Bronchial epithelial cell (primary cell): Measurements from ENCODE around the gene PEX3. TPM values are rescaled to one million over a fixed set of nuclear protein-coding genes. Genes with fewer than 3 reads are reported as not detected.

Experiments used
- DNase-seq: peaks from one replicate; pipeline ENCODE4 v3.0.0-alpha.2; 2010; ENCODE audit warnings: low read depth
- FAIRE-seq: peaks from 2 replicates; lab custom pipeline; 2011; peaks lifted over from hg19 to GRCh38; lab: Jason Lieb, UNC
- H3K27me3 ChIP-seq: 2 replicates; pipeline ENCODE4 v1.5.1; 2011; ENCODE audit warnings: low read length; ENCODE audit not compliant: control insufficient read depth, insufficient read depth
- H3K36me3 ChIP-seq: 2 replicates; pipeline ENCODE4 v1.5.1; 2011; ENCODE audit warnings: low read length; ENCODE audit not compliant: control insufficient read depth, insufficient read depth
- H3K4me3 ChIP-seq: 2 replicates; pipeline ENCODE4 v1.5.1; 2011; ENCODE audit warnings: mild to moderate bottlenecking, low read depth, low read length, control low read depth
- total RNA-seq: library from RNA; depleted of rRNA; stranded (reverse); fragments of >200 nt; gene quantifications from 2 replicates; pipeline ENCODE4 v1.2.1, GENCODE V29; 2014
- TF ChIP-seq, protein P1 (sequence below): IDR thresholded peaks from 2 replicates; pipeline ENCODE4 v1.5.1; 2011; ENCODE audit warnings: mild to moderate bottlenecking, moderate library complexity, low read length, control low read depth, inconsistent platforms; ENCODE audit not compliant: insufficient read depth, severe bottlenecking

The PEX3 gene
- total RNA-seq, 1 donor from 2014 or later, result 11.1 TPM

DNA sequence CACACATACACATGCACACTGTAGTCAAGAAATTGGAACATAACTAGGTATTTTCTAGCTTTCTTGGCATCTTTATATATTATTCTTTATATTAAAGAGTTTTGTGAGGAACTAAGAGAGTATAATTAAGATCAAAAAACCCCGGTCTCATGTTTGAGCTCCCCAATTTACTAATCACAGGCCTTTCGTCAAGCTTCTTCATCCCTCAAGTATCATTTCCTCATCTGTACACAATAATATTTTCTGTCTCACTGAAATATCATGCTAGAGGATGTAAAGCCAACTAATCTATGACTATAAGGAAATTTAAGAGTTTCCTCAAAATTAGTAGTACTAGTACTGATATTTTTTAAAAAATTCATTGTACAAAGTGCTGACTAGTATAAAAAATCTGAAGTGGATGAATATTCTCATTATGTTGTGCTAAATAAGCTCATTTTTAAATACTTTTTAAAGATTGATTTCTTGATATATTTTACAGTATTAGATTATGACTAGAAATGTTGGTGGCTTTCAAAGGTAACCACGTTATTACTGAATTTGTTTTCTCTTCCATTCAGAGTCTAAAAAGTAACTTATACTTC lies 28.0 kb downstream of the PEX3 start:
- Histone ChIP-seq H3K4me3 (no peak overlapping the region), H3K27me3 (no peaks in the 10 kb centered on the region), H3K36me3 (no peaks in the 10 kb centered on the region)
- TF ChIP-seq, protein P1, sequence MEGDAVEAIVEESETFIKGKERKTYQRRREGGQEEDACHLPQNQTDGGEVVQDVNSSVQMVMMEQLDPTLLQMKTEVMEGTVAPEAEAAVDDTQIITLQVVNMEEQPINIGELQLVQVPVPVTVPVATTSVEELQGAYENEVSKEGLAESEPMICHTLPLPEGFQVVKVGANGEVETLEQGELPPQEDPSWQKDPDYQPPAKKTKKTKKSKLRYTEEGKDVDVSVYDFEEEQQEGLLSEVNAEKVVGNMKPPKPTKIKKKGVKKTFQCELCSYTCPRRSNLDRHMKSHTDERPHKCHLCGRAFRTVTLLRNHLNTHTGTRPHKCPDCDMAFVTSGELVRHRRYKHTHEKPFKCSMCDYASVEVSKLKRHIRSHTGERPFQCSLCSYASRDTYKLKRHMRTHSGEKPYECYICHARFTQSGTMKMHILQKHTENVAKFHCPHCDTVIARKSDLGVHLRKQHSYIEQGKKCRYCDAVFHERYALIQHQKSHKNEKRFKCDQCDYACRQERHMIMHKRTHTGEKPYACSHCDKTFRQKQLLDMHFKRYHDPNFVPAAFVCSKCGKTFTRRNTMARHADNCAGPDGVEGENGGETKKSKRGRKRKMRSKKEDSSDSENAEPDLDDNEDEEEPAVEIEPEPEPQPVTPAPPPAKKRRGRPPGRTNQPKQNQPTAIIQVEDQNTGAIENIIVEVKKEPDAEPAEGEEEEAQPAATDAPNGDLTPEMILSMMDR, result no peak
- DNase-seq, result no peak
- no peak for FAIRE-seq

DNA sequence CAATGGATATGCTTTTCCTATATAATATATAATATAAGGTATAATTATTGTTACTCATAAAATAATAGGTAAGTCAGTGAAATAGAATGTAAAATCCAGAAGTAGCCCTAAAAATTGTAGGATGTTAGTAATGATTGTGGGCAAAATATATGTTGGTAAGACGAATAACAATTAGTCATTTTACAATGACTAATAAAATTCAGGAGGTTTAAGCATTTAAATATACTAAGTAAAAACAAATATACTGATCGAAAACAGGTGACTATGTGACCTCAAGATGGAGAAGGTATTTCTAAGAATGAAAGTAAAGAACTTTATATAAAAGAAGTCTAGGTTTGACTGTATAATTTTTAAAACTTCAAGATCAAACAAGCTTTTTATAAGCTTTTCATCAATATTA lies 32.0 kb downstream of the PEX3 start:
- no peak overlapping the region for H3K4me3 ChIP-seq
- TF ChIP-seq, protein P1, result no peak
- DNase-seq (no peak), FAIRE-seq (no peak)
- H3K36me3 ChIP-seq, result no peaks in the 10 kb centered on the region
- no peaks in the 10 kb centered on the region for H3K27me3 ChIP-seq

DNA sequence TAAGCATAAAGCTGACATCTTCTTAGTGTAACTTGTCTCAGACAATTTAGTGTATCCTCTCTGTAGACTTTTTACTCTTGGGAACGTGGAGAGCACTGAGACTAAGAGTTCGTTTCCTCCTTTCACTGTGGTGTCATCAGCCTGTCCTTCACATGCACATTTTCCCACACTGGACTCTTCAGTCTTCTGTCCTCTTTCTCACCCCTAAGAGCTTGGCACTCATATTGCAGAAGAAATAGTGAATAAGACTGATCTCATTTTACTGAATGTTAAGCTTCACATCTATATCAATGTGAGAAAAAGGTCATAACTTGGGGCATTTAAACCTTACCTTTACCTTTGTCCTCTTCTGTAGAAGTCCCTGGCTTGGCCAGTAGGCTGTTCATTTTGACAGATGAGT lies 35.4 kb downstream of the PEX3 start:
- Histone ChIP-seq H3K36me3 (no peaks in the 10 kb centered on the region), H3K27me3 (no peaks in the 10 kb centered on the region), H3K4me3 (no peak overlapping the region)
- TF ChIP-seq, protein P1, result no peak
- FAIRE-seq, result no peak
- no peak for DNase-seq

DNA sequence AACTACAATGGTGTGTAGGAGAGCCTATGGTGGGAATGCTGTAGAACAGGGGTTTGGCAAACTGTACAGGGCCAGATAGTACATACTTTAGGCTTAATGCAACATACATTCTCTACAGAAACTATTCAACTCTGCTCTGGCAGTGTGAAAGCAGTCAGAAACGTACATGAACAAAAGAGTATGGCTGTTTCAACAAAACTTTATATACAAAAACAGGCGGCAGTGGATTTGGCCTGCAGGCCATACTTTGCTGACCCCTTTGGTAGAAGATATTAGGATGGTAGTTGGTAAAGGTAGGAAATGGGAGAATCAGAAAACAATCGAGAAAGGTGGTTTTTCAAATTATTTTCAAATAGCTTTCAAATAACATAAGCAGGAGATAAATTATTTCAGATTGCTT lies 36.1 kb downstream of the PEX3 start:
- FAIRE-seq (no peak), DNase-seq (no peak)
- Histone ChIP-seq H3K4me3 (no peak overlapping the region), H3K36me3 (no peaks in the 10 kb centered on the region), H3K27me3 (no peaks in the 10 kb centered on the region)
- TF ChIP-seq, protein P1, result no peak

DNA sequence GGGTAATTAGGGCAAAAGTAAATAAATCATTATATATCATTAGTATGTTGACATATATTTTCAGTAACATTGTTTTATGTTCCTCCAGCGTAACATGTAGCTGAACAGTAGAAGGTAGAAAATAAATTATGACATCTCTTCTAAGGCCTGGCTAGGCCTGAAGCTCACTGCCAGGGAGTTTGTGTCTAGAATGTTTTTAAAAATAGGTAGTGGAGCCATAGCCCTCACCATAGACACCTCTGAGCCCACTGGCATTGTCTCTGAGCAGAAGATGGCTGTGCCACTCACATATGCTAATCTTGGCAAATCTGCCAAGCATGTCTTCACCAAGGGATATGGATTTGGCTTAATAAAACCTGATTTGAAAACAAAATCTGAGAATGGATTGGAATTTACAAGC lies 39.6 kb downstream of the PEX3 start:
- TF ChIP-seq, protein P1, result no peak
- DNase-seq (no peak), FAIRE-seq (no peak)
- no peaks in the 10 kb centered on the region for H3K36me3 ChIP-seq
- H3K27me3 ChIP-seq, result no peaks in the 10 kb centered on the region
- H3K4me3 ChIP-seq, result no peak overlapping the region

DNA sequence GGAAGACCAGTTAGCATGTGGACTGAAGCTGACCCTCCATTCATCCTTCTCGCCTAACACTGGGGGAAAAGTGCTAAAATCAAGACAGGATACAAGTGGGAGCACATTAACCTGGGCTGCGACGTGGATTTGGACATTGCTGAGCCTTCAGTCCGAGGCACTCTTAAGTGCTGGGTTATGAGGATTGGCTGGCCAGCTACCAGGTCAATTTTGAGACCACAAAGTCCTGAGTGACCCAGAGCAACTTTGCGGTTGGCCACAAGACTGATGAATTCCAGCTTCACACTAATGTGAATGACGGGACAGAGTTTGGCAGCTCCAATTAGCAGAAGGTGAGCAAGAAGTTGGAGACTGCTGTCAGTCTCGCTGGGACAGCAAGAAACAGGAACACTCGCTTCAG lies 40.2 kb downstream of the PEX3 start:
- DNase-seq (no peak), FAIRE-seq (peak; percentile 85)
- Histone ChIP-seq H3K4me3 (no peak overlapping the region), H3K36me3 (no peaks in the 10 kb centered on the region), H3K27me3 (no peaks in the 10 kb centered on the region)
- TF ChIP-seq, protein P1, result no peak
